Loucy (cell line): ENCODE results near the gene TAF10.

Source experiments
- H2AFZ ChIP-seq: fragments of 200-600 bp; sonication (generic); 2 replicates; pipeline ENCODE4 v1.6.0; 2016; ENCODE audit warnings: antibody characterized with exemption, mild to moderate bottlenecking, low read length, moderate library complexity
- H3F3A ChIP-seq: fragments of 200-600 bp; 2 replicates; pipeline ENCODE4 v1.6.0; 2016; ENCODE audit warnings: antibody characterized with exemption, low read depth, mild to moderate bottlenecking
- H3K27me3 ChIP-seq: fragments of 200-600 bp; sonication (generic); 2 replicates; pipeline ENCODE4 v1.6.1; 2014; ENCODE audit warnings: low read length, mild to moderate bottlenecking; ENCODE audit not compliant: insufficient read depth, poor library complexity, severe bottlenecking
- H3K36me3 ChIP-seq: fragments of 200-600 bp; sonication (generic); 2 replicates; pipeline ENCODE4 v1.6.1; 2016; ENCODE audit warnings: low read length; ENCODE audit not compliant: insufficient read depth
- H3K4me1 ChIP-seq: fragments of 200-600 bp; sonication (generic); 2 replicates; pipeline ENCODE4 v1.5.1; 2014; ENCODE audit warnings: low read length, mild to moderate bottlenecking; ENCODE audit not compliant: insufficient read depth, poor library complexity, severe bottlenecking
- H3K4me2 ChIP-seq: fragments of 200-600 bp; sonication (generic); 2 replicates; pipeline ENCODE4 v1.6.0; 2014; ENCODE audit warnings: antibody characterized with exemption, low read length, low read depth, mild to moderate bottlenecking; ENCODE audit not compliant: poor library complexity, severe bottlenecking
- H3K4me3 ChIP-seq: fragments of 200-600 bp; sonication (generic); 2 replicates; pipeline ENCODE4 v1.5.1; 2014; ENCODE audit warnings: low read length, mild to moderate bottlenecking, mixed read lengths; ENCODE audit not compliant: poor library complexity, severe bottlenecking
- H3K79me2 ChIP-seq: fragments of 200-600 bp; sonication (generic); 2 replicates; pipeline ENCODE4 v1.6.1; 2014; ENCODE audit warnings: low read length; ENCODE audit not compliant: insufficient read depth
- H3K9ac ChIP-seq: fragments of 200-600 bp; sonication (generic); 2 replicates; pipeline ENCODE4 v1.6.0; 2014; ENCODE audit warnings: mild to moderate bottlenecking, low read depth, low read length, moderate library complexity; ENCODE audit not compliant: poor library complexity, severe bottlenecking
- H3K9me2 ChIP-seq: fragments of 200-600 bp; sonication (generic); replicated peaks from 2 replicates; pipeline ENCODE4 v1.6.1; 2016; ENCODE audit warnings: low read depth, low read length, mixed read lengths
- H3K9me3 ChIP-seq: fragments of 200-600 bp; sonication (generic); 2 replicates; pipeline ENCODE4 v1.6.1; 2014; ENCODE audit warnings: mild to moderate bottlenecking, antibody characterized with exemption, low read length, low read depth; ENCODE audit not compliant: insufficient read depth
- H4K20me1 ChIP-seq: fragments of 200-600 bp; sonication (generic); 2 replicates; pipeline ENCODE4 v1.6.0; 2014; ENCODE audit warnings: antibody characterized with exemption, low read length, mild to moderate bottlenecking; ENCODE audit not compliant: insufficient read depth, poor library complexity, severe bottlenecking
- CTCF ChIP-seq: fragments of 200-600 bp; sonication (generic); conservative IDR thresholded peaks from 2 replicates; pipeline ENCODE4 v1.5.1; 2014; ENCODE audit warnings: mild to moderate bottlenecking, antibody characterized with exemption, low read length
- EZH2phosphoT487 ChIP-seq: fragments of 200-600 bp; IDR thresholded peaks from 2 replicates; pipeline ENCODE4 v1.6.1; 2018; ENCODE audit warnings: antibody characterized with exemption, mild to moderate bottlenecking, moderate library complexity, borderline replicate concordance

The TAF10 gene

GRCh38 chr11:6646071-6646470 is 34.1 kb upstream of the TAF10 start:
- no peak for TF ChIP-seq EZH2phosphoT487
- TF ChIP-seq CTCF, result no peak
- Histone ChIP-seq H3K27me3 (no peaks in the 10 kb centered on the region), H3K36me3 (no peaks in the 10 kb centered on the region), H3K4me3 (peak overlapping the region; percentile 57), H3F3A (no peaks in the 10 kb centered on the region), H3K9me3 (no peaks in the 10 kb centered on the region), H3K79me2 (no peaks in the 10 kb centered on the region), H3K4me1 (peaks cover 28% of the 10 kb centered on the region), H3K4me2 (peak overlapping the region; percentile 86), H4K20me1 (no peaks in the 10 kb centered on the region), H3K9me2 (no peaks in the 10 kb centered on the region), H2AFZ (peak overlapping the region; percentile 83; the same call in 1 of the 2 replicates), H3K9ac (peak overlapping the region; percentile 62)

GRCh38 chr11:6642957-6643356 is 30.9 kb upstream of the TAF10 start:
- H3K4me1 ChIP-seq, result peaks cover 33% of the 10 kb centered on the region
- no peaks in the 10 kb centered on the region for H3K9me2 ChIP-seq

GRCh38 chr11:6640985-6641701 is 29.1 kb upstream of the TAF10 start:
- H3K4me2 ChIP-seq, result no peak overlapping the region
- H2AFZ ChIP-seq, result no peak overlapping the region
- H3K9me3 ChIP-seq, result no peaks in the 10 kb centered on the region
- H3K36me3 ChIP-seq, result no peaks in the 10 kb centered on the region
- H3K9me2 ChIP-seq, result no peaks in the 10 kb centered on the region
- H3K9ac ChIP-seq, result no peak overlapping the region
- TF ChIP-seq EZH2phosphoT487, result no peak
- no peak for TF ChIP-seq CTCF
- H4K20me1 ChIP-seq, result no peaks in the 10 kb centered on the region
- H3K4me1 ChIP-seq, result peaks cover 15% of the 10 kb centered on the region
- no peak overlapping the region for H3K4me3 ChIP-seq
- no peaks in the 10 kb centered on the region for H3K27me3 ChIP-seq
- no peaks in the 10 kb centered on the region for H3F3A ChIP-seq
- no peaks in the 10 kb centered on the region for H3K79me2 ChIP-seq

More at GRCh38 chr11:6642957-6643356, 30.9 kb upstream of the TAF10 start:
- Histone ChIP-seq H3K27me3 (no peaks in the 10 kb centered on the region), H3F3A (no peaks in the 10 kb centered on the region), H4K20me1 (no peaks in the 10 kb centered on the region), H3K4me3 (no peak overlapping the region), H3K9me3 (no peaks in the 10 kb centered on the region), H3K4me2 (no peak overlapping the region), H2AFZ (no peak overlapping the region), H3K79me2 (no peaks in the 10 kb centered on the region), H3K9ac (no peak overlapping the region), H3K36me3 (no peaks in the 10 kb centered on the region)
- no peak for TF ChIP-seq EZH2phosphoT487
- no peak for TF ChIP-seq CTCF
